Measurements from ENCODE around the gene JUND.

DNA sequence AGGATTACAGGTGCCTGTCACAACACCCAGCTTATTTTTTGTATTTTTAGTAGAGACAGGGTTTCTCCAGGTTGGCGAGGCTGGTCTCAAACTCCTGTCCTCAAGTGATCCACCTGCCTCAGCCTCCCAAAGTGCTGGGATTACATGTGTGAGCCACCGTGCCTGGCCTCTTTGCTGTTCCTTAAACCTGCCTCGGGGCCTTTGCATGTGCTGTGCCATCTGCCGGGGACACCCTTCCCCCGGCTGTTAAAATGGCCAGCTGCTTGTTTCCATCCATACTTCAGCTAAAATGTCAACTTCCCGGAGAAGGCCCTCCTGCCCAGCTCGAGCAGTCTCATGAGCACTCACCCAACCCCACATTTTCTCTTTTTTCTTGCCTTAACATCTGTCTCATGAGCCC lies 36.1 kb downstream of the JUND start:
- TF ChIP-seq, protein P1, sequence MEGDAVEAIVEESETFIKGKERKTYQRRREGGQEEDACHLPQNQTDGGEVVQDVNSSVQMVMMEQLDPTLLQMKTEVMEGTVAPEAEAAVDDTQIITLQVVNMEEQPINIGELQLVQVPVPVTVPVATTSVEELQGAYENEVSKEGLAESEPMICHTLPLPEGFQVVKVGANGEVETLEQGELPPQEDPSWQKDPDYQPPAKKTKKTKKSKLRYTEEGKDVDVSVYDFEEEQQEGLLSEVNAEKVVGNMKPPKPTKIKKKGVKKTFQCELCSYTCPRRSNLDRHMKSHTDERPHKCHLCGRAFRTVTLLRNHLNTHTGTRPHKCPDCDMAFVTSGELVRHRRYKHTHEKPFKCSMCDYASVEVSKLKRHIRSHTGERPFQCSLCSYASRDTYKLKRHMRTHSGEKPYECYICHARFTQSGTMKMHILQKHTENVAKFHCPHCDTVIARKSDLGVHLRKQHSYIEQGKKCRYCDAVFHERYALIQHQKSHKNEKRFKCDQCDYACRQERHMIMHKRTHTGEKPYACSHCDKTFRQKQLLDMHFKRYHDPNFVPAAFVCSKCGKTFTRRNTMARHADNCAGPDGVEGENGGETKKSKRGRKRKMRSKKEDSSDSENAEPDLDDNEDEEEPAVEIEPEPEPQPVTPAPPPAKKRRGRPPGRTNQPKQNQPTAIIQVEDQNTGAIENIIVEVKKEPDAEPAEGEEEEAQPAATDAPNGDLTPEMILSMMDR (optimal IDR thresholded peaks at IDR 0.05 in 1 of 3, IDR thresholded peaks at IDR 0.05 in 1 of 3, conservative IDR thresholded peaks at IDR 0.05 in 1 of 3; ENCODE audit: extremely low read depth in 1 of 3, insufficient read depth in 2 of 3, low read length in 3 of 3), result no peak
- TF ChIP-seq EZH2 (IDR thresholded peaks at IDR 0.05; ENCODE audit: low read length), result no peak
